Tibial nerve (tissue), 4 donors: ENCODE measurements around the gene PLA2G3.
A peak's percentile ranks its signal among the peaks of the same experiment; 100 is the strongest.

Experiments
- EP300 ChIP-seq, 2 donors: sonication (generic); formaldehyde crosslinking; IDR thresholded peaks; one replicate each; pipeline ENCODE4 v1.6.1; 2017; ENCODE audit warnings: antibody characterized with exemption in 2 of 2, mild to moderate bottlenecking in 1 of 2
- POLR2A ChIP-seq, 2 donors: fragments of 450-650 bp; IDR thresholded peaks; one replicate each; pipeline ENCODE4 v1.6.1; 2017; ENCODE audit warnings: antibody characterized with exemption in 2 of 2, mild to moderate bottlenecking in 2 of 2, moderate library complexity in 2 of 2
- TF ChIP-seq, protein P1 (sequence below), 5 experiments: fragments of 200-600 bp in 3 of 5; fragments of 450-650 bp in 2 of 5; sonication (generic) in 3 of 5; IDR thresholded peaks; one replicate each; pipeline ENCODE4 v1.5.1; 2016 to 2019; ENCODE audit warnings: antibody characterized with exemption in 5 of 5, mild to moderate bottlenecking in 3 of 5, moderate library complexity in 2 of 5

DNA sequence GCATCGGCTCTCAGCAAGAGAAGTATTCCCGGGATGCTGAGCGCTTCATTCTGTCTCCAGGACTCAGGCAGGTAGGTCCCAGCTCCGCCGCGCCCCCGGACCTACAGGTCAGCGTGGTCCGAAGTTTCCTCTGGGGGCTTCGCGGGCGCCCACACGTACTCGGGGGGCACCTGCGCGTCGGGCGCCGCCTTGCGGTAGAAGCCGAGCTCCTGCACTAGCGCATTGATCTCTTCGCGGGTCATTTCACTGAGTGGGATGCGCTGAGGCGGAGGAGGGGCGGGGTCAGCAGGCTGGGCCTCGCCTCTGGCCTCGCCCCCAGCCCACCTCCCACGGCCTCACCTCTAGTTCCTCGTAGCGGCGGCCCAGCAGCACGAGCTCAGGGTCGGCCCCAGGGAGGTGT, 35.4 kb downstream of the PLA2G3 start:
- TF ChIP-seq, protein P1, sequence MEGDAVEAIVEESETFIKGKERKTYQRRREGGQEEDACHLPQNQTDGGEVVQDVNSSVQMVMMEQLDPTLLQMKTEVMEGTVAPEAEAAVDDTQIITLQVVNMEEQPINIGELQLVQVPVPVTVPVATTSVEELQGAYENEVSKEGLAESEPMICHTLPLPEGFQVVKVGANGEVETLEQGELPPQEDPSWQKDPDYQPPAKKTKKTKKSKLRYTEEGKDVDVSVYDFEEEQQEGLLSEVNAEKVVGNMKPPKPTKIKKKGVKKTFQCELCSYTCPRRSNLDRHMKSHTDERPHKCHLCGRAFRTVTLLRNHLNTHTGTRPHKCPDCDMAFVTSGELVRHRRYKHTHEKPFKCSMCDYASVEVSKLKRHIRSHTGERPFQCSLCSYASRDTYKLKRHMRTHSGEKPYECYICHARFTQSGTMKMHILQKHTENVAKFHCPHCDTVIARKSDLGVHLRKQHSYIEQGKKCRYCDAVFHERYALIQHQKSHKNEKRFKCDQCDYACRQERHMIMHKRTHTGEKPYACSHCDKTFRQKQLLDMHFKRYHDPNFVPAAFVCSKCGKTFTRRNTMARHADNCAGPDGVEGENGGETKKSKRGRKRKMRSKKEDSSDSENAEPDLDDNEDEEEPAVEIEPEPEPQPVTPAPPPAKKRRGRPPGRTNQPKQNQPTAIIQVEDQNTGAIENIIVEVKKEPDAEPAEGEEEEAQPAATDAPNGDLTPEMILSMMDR (IDR thresholded peaks at IDR 0.05), result peak in 3 of 5 experiments; percentile 31 to 44 (median 39)
- TF ChIP-seq EP300 (IDR thresholded peaks at IDR 0.05), result peak in 1 of 2 donors; percentile 4
- TF ChIP-seq POLR2A (IDR thresholded peaks at IDR 0.05), result no peak
